ENCODE results near the gene TMEM175.

The TMEM175 gene

GRCh38 chr4:899556-899906 is 32.7 kb upstream of the TMEM175 start:
- no peak for DNase-seq

GRCh38 chr4:900073-900472 is 32.2 kb upstream of the TMEM175 start:
- DNase-seq = no peak

- DNase-seq = no peak
Observed at GRCh38 chr4:900721-901120, 31.5 kb upstream of the TMEM175 start.

GRCh38 chr4:901192-901910 is 30.9 kb upstream of the TMEM175 start:
- DNase-seq = no peak

GRCh38 chr4:903066-904046 is 28.9 kb upstream of the TMEM175 start:
- DNase-seq = no peak

GRCh38 chr4:905485-906338 is 26.5 kb upstream of the TMEM175 start:
- no peak for DNase-seq

GRCh38 chr4:906339-907102 is 25.7 kb upstream of the TMEM175 start:
- no peak for DNase-seq

- DNase-seq = no peak
Observed at GRCh38 chr4:907103-907400, 25.2 kb upstream of the TMEM175 start.

GRCh38 chr4:907691-908425 is 24.4 kb upstream of the TMEM175 start:
- DNase-seq = no peak

GRCh38 chr4:909131-909571 is 23.1 kb upstream of the TMEM175 start:
- DNase-seq = no peak

GRCh38 chr4:909821-910220 is 22.4 kb upstream of the TMEM175 start:
- no peak for DNase-seq

- no peak for DNase-seq
Observed at GRCh38 chr4:910366-911091, 21.7 kb upstream of the TMEM175 start.

- DNase-seq = no peak
Observed at GRCh38 chr4:911221-911751, 21.0 kb upstream of the TMEM175 start.

- DNase-seq = no peak
Observed at GRCh38 chr4:911871-912490, 20.3 kb upstream of the TMEM175 start.

GRCh38 chr4:912548-913279 is 19.5 kb upstream of the TMEM175 start:
- DNase-seq = no peak

- DNase-seq = no peak
Observed at GRCh38 chr4:913280-913618, 19.0 kb upstream of the TMEM175 start.

GRCh38 chr4:914531-914930 is 17.7 kb upstream of the TMEM175 start:
- DNase-seq = no peak

- peak; percentile 42 for DNase-seq
Observed at GRCh38 chr4:915041-915474, 17.2 kb upstream of the TMEM175 start.

GRCh38 chr4:915595-915994 is 16.7 kb upstream of the TMEM175 start:
- DNase-seq = peak; percentile 49

GRCh38 chr4:917466-917865 is 14.8 kb upstream of the TMEM175 start:
- no peak for DNase-seq

Data from OCI-M1 (cell line).